Measurements from ENCODE around the gene CELF1.

DNA sequence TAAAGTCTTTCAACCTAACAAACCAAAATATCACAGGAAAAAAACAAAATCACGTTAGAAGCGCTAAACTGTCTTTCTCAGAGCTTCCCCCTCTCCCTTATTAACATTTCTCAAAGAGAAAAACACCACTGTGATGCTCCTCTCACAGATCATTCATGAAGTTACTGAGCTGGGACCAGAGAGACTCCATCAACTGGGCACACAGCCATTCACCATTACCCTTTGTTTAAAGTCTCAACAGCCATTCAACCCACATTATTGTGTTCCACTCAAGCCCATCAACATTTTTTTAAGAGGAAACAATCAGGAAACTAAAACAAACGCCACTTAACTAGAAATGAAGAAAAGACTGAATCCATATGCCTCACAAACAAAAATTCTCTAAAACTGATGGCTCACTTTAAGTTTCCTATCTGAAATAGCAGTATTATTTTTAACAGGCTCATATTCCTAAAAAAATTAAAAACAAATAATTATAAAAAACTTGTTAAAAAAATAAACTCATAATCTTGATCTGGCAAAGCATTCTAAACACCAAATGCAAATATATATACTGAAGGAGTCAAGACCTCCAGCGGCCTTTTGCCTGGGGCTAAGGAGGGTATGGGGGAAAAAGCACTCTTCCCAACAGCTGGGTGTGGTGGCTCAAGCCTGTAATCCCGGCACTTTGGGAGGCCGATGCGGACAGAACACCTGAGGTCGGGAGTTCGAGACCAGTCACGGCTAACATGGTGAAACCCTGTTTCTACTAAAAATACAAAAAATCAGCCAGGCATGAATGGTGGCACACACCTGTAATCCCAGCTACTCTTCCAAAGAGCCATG is 14.0 kb downstream of the CELF1 start:
- no peak for TF ChIP-seq EZH2 (IDR thresholded peaks at IDR 0.05; ENCODE audit: borderline replicate concordance, insufficient read depth, low read length, poor library complexity, severe bottlenecking)
- no peak for TF ChIP-seq REST (IDR thresholded peaks at IDR 0.05; ENCODE audit: borderline replicate concordance)
- TF ChIP-seq, protein P1, sequence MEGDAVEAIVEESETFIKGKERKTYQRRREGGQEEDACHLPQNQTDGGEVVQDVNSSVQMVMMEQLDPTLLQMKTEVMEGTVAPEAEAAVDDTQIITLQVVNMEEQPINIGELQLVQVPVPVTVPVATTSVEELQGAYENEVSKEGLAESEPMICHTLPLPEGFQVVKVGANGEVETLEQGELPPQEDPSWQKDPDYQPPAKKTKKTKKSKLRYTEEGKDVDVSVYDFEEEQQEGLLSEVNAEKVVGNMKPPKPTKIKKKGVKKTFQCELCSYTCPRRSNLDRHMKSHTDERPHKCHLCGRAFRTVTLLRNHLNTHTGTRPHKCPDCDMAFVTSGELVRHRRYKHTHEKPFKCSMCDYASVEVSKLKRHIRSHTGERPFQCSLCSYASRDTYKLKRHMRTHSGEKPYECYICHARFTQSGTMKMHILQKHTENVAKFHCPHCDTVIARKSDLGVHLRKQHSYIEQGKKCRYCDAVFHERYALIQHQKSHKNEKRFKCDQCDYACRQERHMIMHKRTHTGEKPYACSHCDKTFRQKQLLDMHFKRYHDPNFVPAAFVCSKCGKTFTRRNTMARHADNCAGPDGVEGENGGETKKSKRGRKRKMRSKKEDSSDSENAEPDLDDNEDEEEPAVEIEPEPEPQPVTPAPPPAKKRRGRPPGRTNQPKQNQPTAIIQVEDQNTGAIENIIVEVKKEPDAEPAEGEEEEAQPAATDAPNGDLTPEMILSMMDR (IDR thresholded peaks at IDR 0.05; ENCODE audit: poor library complexity, severe bottlenecking), result no peak

Measured in neural cell (in vitro differentiated cells).